Measurements from ENCODE around the gene MFF. TPM values are rescaled to one million over a fixed set of nuclear protein-coding genes. Genes with fewer than 3 reads are reported as not detected.

MFF gene
- total RNA-seq, 1 experiment from 2014 or later, result 96.8 TPM

- DNase-seq (ENCODE audit: low read depth), result peak; percentile 98
Observed at GRCh38 chr2:227406177-227407031, 81.4 kb downstream of the MFF start.

Other genes starting within 250 kb of the MFF start
- gene COL4A4, start 161.0 kb upstream of the MFF start, total RNA-seq (2014; rRNA removed), result not detected in 2 replicates
- gene COL4A3, start 160.6 kb upstream of the MFF start, total RNA-seq (2014; rRNA removed), result not detected in 2 replicates
- gene TM4SF20, start 54.1 kb downstream of the MFF start, total RNA-seq (2014; rRNA removed), result not detected in 2 replicates
- gene SCYGR1, start 62.7 kb downstream of the MFF start, total RNA-seq (2014; rRNA removed), result not detected in 2 replicates
- gene AGFG1, start 146.9 kb downstream of the MFF start, total RNA-seq (2014; rRNA removed), result 63.1 and 97.9 TPM in 2 replicates

All from LHCN-M2 (cell line).